GM08714 (cell line): Measurements from ENCODE around the gene PDE7B.

Source experiments
- H3K4me3 ChIP-seq: fragments of 200-500 bp; sonication (Bioruptor generic); 2 replicates; pipeline ENCODE4 v1.5.1; 2014; ENCODE audit warnings: mild to moderate bottlenecking, low read length, inconsistent platforms
- ZNF274 ChIP-seq: IDR thresholded peaks from 2 replicates; pipeline ENCODE4 v1.6.1; 2012; ENCODE audit warnings: mild to moderate bottlenecking, low read depth, low read length

The PDE7B gene

GRCh38 chr6:136050475-136050874 lies 199.0 kb downstream of the PDE7B start:
- no peak for TF ChIP-seq ZNF274
- H3K4me3 ChIP-seq, result no peak overlapping the region

DNA sequence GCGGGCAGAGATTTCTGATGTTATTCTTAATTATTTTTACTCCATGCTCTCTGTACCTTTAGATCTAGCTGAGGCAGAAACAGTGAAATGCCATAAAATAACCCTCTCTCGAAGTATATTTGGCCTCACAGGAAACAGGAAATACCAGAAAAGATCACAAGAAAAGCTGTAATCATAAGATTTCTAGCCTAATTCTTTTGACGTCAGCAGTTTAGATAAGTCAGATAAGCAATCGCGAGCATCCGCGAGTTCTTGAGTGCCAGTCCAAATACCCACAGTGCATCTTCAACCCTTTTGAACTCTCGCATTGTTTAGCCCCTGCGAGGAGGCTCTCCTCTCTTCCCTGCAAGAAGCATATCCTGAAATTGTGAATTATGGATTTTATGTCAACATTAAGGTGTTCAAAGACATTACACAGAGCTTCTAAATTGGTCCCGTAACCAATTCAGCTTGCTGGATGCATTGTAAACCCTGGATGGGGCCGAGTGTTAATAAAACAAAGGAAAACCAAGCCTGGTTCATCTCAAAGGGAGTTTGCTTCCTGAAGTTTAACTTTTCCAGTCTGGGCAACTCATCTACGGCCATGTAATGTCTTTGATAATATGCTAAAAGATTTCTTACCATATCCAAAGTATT lies 199.8 kb downstream of the PDE7B start:
- H3K4me3 ChIP-seq, result no peak overlapping the region
- TF ChIP-seq ZNF274, result no peak

GRCh38 chr6:136052031-136052430 lies 200.5 kb downstream of the PDE7B start:
- H3K4me3 ChIP-seq, result no peak overlapping the region
- TF ChIP-seq ZNF274, result no peak

DNA sequence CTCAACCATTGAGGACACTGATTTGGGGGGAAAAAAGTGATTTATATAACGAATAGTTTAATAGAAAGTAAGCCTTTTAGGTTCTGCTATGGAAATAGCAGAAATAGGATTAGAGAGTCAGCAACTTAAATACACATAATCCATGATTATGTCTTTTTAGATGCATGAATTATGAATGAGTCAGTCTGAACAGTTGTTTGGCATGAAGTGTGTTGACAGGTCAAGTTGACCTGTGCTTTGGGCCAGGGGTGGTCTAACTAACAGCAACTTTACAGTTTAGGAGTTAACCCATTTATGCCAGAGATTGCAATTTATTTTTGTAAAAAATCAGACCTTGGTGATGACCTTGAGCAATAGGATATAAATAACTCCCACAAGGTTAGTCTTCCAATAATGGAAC lies 207.4 kb downstream of the PDE7B start:
- no peak overlapping the region for H3K4me3 ChIP-seq
- TF ChIP-seq ZNF274, result no peak

DNA sequence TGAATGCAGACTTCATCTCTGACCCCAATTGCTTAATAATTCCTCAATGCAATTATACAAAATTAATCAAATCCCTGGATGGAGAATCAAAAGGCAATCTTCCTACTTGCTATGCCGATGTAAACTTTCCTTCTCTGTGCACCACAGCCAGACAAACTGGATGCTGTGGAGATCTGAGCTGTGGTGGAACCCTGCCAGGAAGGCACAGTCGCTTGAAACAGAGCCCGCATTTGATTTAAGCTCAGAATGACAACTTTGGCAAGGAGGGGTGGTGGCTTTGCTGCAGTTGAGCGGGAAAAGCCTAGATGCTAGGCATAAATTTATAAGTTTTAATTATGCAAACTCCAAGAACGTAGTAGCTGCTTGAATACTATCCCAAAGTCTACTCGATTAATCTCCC lies 207.8 kb downstream of the PDE7B start:
- no peak for TF ChIP-seq ZNF274
- no peak overlapping the region for H3K4me3 ChIP-seq

- no peak overlapping the region for H3K4me3 ChIP-seq
- TF ChIP-seq ZNF274, result no peak
These were observed 208.6 kb downstream of the PDE7B start for GRCh38 chr6:136060052-136060451.

GRCh38 chr6:136060759-136061158 lies 209.3 kb downstream of the PDE7B start:
- no peak for TF ChIP-seq ZNF274

DNA sequence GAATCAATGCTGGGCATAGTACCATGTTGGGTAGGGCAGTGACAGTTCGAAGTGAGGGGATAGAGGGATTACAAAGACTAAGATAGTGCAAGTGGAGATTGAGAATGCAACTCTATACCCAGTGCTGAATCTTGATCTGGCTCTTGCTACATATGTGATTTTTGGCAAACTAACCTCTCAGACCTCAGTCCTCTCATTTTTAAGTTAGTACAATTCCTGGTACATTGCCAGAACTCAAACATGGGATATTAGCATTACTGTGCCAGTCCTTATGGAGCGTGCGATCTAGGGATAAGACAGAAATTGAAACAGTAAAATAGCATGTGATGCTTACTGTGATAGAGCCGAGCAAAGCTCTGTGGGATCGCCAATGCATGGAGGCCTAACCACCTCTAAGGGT lies 210.2 kb downstream of the PDE7B start:
- TF ChIP-seq ZNF274, result no peak

More at GRCh38 chr6:136060759-136061158, 209.3 kb downstream of the PDE7B start:
- H3K4me3 ChIP-seq, result no peak overlapping the region

DNA sequence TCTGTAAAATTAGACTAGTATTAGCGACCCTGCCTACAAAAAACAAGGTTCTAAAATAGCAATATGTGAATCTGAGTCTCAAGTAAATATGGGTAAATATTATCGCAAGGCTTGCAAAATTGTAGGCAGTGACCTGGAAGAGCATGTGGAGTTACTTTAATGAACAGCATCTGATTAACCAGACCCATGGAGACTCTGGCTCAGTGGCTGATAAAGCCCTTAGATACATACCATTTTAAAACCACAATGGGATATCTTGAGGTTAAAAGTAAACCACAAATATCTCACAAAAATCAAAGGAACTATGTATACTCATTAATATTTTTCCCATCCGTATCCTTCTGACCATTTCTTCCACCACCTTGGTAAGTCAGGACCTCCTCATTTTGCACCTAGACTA lies 211.6 kb downstream of the PDE7B start:
- TF ChIP-seq ZNF274, result no peak
- no peak overlapping the region for H3K4me3 ChIP-seq

More for the DNA sequence above, 210.2 kb downstream of the PDE7B start:
- no peak overlapping the region for H3K4me3 ChIP-seq

DNA sequence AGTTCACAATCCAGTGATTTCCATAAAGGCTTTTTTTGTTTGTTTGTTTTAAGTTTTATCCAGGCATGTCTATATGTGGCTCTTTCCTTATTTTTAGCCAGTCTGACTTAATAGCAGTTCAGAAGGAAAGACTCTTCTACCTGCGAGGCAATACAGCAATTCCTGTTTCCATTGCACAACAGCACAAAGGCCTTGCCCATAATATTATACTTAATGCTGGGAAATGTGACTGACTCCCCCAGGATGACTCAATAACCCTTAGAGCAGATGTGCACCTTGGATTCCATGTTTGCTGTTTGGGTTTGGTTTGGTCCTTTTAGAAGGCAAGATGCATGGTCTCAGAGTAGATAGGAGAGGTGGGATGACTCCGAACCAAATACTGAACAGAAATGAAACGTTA lies 214.5 kb downstream of the PDE7B start:
- H3K4me3 ChIP-seq, result no peak overlapping the region
- TF ChIP-seq ZNF274, result no peak

DNA sequence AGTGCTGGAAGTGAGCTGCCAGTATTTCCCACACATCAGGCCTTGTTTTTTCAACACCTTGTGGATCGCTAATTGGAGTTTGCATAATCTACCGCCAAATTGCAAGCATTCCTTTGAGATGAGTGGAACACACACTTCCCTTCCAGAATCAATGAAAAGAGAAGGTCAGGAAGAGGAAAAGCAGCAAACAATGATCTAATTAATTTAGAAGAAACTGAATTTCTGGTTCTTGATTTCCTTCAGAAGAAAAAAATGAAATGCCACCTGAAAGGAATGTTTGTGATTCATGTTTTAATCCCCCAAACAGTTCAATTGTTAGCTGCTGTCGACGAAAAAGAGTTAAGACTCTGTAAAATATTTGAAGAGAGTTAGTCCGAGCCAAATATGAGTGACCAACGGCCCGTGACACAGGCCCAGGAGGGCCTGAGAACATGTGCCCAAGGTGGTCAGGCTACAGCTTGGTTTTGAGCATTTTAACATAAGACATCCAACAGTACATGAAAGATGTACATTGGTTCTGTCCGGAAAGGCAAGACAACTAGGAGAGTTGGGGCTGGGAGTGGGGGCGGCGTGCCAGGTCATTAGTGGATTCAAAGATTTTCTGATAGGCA lies 216.3 kb downstream of the PDE7B start:
- H3K4me3 ChIP-seq, result no peak overlapping the region
- TF ChIP-seq ZNF274, result no peak

DNA sequence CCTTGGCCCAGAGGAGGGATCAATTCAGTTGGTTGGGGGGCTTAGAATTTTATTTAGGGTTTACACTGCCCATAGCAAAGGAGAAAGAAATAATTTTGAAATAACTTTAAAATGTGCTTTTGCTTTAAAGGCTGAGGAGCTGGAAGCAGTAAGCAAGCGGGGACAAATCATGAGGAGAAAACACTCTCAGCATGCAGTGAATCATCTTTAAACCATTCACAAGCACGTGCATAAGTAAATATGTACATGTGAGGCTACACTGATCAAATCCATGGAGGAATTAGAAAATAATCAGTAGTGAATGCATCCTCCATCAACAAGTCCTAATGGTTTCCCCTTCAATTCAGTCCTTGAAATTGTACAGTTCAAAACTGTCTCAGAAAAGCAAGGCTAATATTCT lies 217.6 kb downstream of the PDE7B start:
- no peak for TF ChIP-seq ZNF274
- H3K4me3 ChIP-seq, result no peak overlapping the region

GRCh38 chr6:136070815-136071214 lies 219.3 kb downstream of the PDE7B start:
- TF ChIP-seq ZNF274, result no peak
- no peak overlapping the region for H3K4me3 ChIP-seq

DNA sequence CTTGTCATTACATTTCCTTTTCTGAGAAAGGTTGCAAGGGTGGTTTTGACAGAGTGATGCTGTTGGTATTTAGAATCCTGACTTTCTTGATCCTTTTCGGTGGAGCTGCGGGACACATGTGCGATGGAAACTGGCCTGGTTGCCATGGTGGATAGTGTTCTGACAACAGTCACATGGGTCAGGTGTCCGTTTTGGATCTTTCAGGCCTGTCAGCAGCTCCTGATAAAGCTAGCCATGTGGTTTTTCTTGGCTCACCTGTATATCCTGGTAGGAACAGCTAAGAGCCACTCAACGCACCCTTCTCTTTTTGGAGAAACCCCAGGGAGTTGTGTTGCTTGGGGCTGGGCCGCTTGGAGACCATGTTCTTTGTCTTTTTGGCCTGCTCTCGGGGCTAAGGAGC lies 221.2 kb downstream of the PDE7B start:
- no peak for TF ChIP-seq ZNF274
- H3K4me3 ChIP-seq, result no peak overlapping the region

DNA sequence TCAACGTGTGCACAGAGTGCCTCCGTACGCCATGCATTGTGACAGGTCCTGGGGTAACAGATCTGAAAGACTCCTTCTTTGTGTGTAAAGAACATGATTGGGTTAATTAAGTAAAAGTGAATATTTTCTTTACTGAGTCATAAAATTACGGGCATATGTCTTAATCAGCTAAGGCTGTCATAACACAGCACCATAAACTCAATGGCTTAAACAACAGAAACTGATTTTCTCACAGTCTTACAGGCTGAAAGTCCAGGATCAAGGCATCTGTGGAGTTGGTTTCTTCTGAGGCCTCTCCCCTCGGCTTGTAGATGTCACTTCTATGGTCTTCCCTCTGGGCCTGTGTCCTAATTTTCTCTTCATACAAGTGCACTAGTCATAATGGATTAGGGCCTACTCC lies 221.7 kb downstream of the PDE7B start:
- TF ChIP-seq ZNF274, result no peak

GRCh38 chr6:136076496-136076895 lies 225.0 kb downstream of the PDE7B start:
- no peak for TF ChIP-seq ZNF274
- no peak overlapping the region for H3K4me3 ChIP-seq

More for the DNA sequence above, 221.7 kb downstream of the PDE7B start:
- H3K4me3 ChIP-seq, result no peak overlapping the region
